CD4-positive, CD25-positive, alpha-beta regulatory T cell (primary cell): ENCODE data around the gene NTN1. TPM values are rescaled to one million over a fixed set of nuclear protein-coding genes. Genes with fewer than 3 reads are reported as not detected.

Experiments
- ATAC-seq, 2 donors: fragments of 150-1000 bp; cut with Tn5 transposase; one replicate each; pipeline ENCODE4 v1.10.0; 2021; ENCODE audit warnings: low read depth in 2 of 2, moderate number of reproducible peaks in 2 of 2, moderate library complexity in 1 of 2
- DNase-seq, 3 donors: peaks; one replicate each; pipeline versions ENCODE4 v3.0.0 to v3.0.0-alpha.2; 2012 to 2022; ENCODE audit warnings: mixed read lengths in 1 of 3
- H3K27ac ChIP-seq: one replicate; pipeline ENCODE4 v1.7.0; 2013; ENCODE audit warnings: mild to moderate bottlenecking, low read length; ENCODE audit not compliant: insufficient read depth, poor library complexity, severe bottlenecking
- H3K27me3 ChIP-seq: one replicate; pipeline ENCODE4 v1.7.0; 2013; ENCODE audit warnings: low read length; ENCODE audit not compliant: control insufficient read depth, insufficient read depth
- H3K36me3 ChIP-seq: one replicate; pipeline ENCODE4 v1.7.0; 2013; ENCODE audit warnings: mild to moderate bottlenecking, low read length, moderate library complexity; ENCODE audit not compliant: control insufficient read depth, insufficient read depth
- H3K4me1 ChIP-seq: 2 replicates; pipeline ENCODE4 v1.7.0; 2013; ENCODE audit warnings: mild to moderate bottlenecking, low read length; ENCODE audit not compliant: insufficient read depth, control insufficient read depth, poor library complexity, severe bottlenecking
- H3K4me3 ChIP-seq: one replicate; pipeline ENCODE4 v1.7.0; 2013; ENCODE audit warnings: low read depth, mild to moderate bottlenecking, low read length, moderate library complexity
- H3K9me3 ChIP-seq, 2 experiments: 1 replicate in 1 of 2; 2 replicates in 1 of 2; pipeline ENCODE4 v1.7.0; 2013; ENCODE audit warnings: low read length in 2 of 2, mild to moderate bottlenecking in 1 of 2, moderate library complexity in 1 of 2; ENCODE audit not compliant: control insufficient read depth in 2 of 2
- H3K27ac Mint-ChIP-seq, 3 donors: one replicate each; pipeline ENCODE4 v1.8.0; 2020 to 2022; ENCODE audit warnings: mild to moderate bottlenecking in 3 of 3, mixed read lengths in 3 of 3, moderate library complexity in 2 of 3
- H3K27me3 Mint-ChIP-seq: one replicate; pipeline ENCODE4 v1.8.0; 2022; ENCODE audit warnings: mild to moderate bottlenecking, mixed read lengths
- H3K36me3 Mint-ChIP-seq: one replicate; pipeline ENCODE4 v1.8.0; 2020; ENCODE audit warnings: mixed read lengths
- H3K4me1 Mint-ChIP-seq, 4 donors: one replicate each; pipeline ENCODE4 v1.8.0; 2020 to 2022; ENCODE audit warnings: mixed read lengths in 4 of 4, mild to moderate bottlenecking in 1 of 4
- H3K4me3 Mint-ChIP-seq, 4 donors: one replicate each; pipeline ENCODE4 v1.8.0; 2020 to 2022; ENCODE audit warnings: mild to moderate bottlenecking in 4 of 4, mixed read lengths in 4 of 4, moderate library complexity in 3 of 4
- H3K9me3 Mint-ChIP-seq, 7 donors: one replicate each; pipeline ENCODE4 v1.8.0; 2020 to 2022; ENCODE audit warnings: mixed read lengths in 7 of 7, mild to moderate bottlenecking in 3 of 7, moderate library complexity in 2 of 7
- polyA plus RNA-seq, 4 donors: library from polyadenylated mRNA; unstranded; fragments of 300-500 nt; fragmentation: Illumina TruSeq; gene quantifications; one replicate each; pipeline ENCODE4 v1.2.3, GENCODE V29; 2021
- total RNA-seq: library from RNA; stranded (reverse); gene quantifications from one replicate; pipeline ENCODE4 v1.2.3, GENCODE V29; 2022

NTN1 gene
- total and polyA plus RNA-seq, 5 donors from 2014 or later, result 0.03 TPM; not detected in 4

GRCh38 chr17:9132291-9132690 lies 111.0 kb downstream of the NTN1 start:
- no peaks in the 10 kb centered on the region for H3K9me3 Mint-ChIP-seq
- no peak overlapping the region for H3K4me3 Mint-ChIP-seq
- H3K27ac ChIP-seq, result no peak overlapping the region
- H3K4me1 ChIP-seq, result no peaks in the 10 kb centered on the region
- ATAC-seq (no peak), DNase-seq (no peak)
- H3K27me3 ChIP-seq, result no peaks in the 10 kb centered on the region
- H3K27ac Mint-ChIP-seq, result no peak overlapping the region
- no peaks in the 10 kb centered on the region for H3K36me3 Mint-ChIP-seq
- H3K27me3 Mint-ChIP-seq, result no peaks in the 10 kb centered on the region
- H3K4me1 Mint-ChIP-seq, result no peaks in the 10 kb centered on the region
- no peak overlapping the region for H3K4me3 ChIP-seq
- no peaks in the 10 kb centered on the region for H3K36me3 ChIP-seq
- H3K9me3 ChIP-seq, result no peaks in the 10 kb centered on the region

GRCh38 chr17:9132944-9133610 lies 111.8 kb downstream of the NTN1 start:
- no peak for DNase-seq
- Mint-ChIP-seq H3K4me1 (no peaks in the 10 kb centered on the region), H3K27ac (no peak overlapping the region), H3K36me3 (no peaks in the 10 kb centered on the region), H3K4me3 (no peak overlapping the region), H3K27me3 (no peaks in the 10 kb centered on the region), H3K9me3 (no peaks in the 10 kb centered on the region)
- Histone ChIP-seq H3K27ac (no peak overlapping the region), H3K9me3 (no peaks in the 10 kb centered on the region), H3K27me3 (no peaks in the 10 kb centered on the region), H3K4me3 (no peak overlapping the region), H3K4me1 (no peaks in the 10 kb centered on the region), H3K36me3 (no peaks in the 10 kb centered on the region)
- no peak for ATAC-seq

GRCh38 chr17:9138161-9138717 lies 116.9 kb downstream of the NTN1 start:
- Histone ChIP-seq H3K9me3 (no peaks in the 10 kb centered on the region), H3K4me3 (no peak overlapping the region), H3K27ac (no peak overlapping the region), H3K36me3 (no peaks in the 10 kb centered on the region), H3K27me3 (no peaks in the 10 kb centered on the region), H3K4me1 (no peaks in the 10 kb centered on the region)
- no peak for DNase-seq
- Mint-ChIP-seq H3K27ac (no peak overlapping the region), H3K36me3 (no peaks in the 10 kb centered on the region), H3K27me3 (no peaks in the 10 kb centered on the region), H3K4me3 (no peak overlapping the region), H3K4me1 (no peaks in the 10 kb centered on the region), H3K9me3 (no peaks in the 10 kb centered on the region)
- ATAC-seq, result no peak

- Mint-ChIP-seq H3K4me3 (no peak overlapping the region), H3K9me3 (no peaks in the 10 kb centered on the region), H3K27ac (no peak overlapping the region), H3K4me1 (no peaks in the 10 kb centered on the region), H3K27me3 (no peaks in the 10 kb centered on the region), H3K36me3 (no peaks in the 10 kb centered on the region)
- Histone ChIP-seq H3K27ac (no peak overlapping the region), H3K4me1 (no peaks in the 10 kb centered on the region), H3K9me3 (no peaks in the 10 kb centered on the region), H3K36me3 (no peaks in the 10 kb centered on the region), H3K4me3 (no peak overlapping the region), H3K27me3 (no peaks in the 10 kb centered on the region)
- ATAC-seq, result no peak
- no peak for DNase-seq
Measured at GRCh38 chr17:9139695-9140094, 118.4 kb downstream of the NTN1 start.

- no peak for ATAC-seq
- Histone ChIP-seq H3K4me3 (no peak overlapping the region), H3K9me3 (no peaks in the 10 kb centered on the region), H3K36me3 (no peaks in the 10 kb centered on the region), H3K27me3 (no peaks in the 10 kb centered on the region), H3K4me1 (no peaks in the 10 kb centered on the region), H3K27ac (no peak overlapping the region)
- H3K9me3 Mint-ChIP-seq, result no peaks in the 10 kb centered on the region
- H3K27ac Mint-ChIP-seq, result no peak overlapping the region
- no peaks in the 10 kb centered on the region for H3K27me3 Mint-ChIP-seq
- no peak overlapping the region for H3K4me3 Mint-ChIP-seq
- no peaks in the 10 kb centered on the region for H3K4me1 Mint-ChIP-seq
- DNase-seq, result no peak
- no peaks in the 10 kb centered on the region for H3K36me3 Mint-ChIP-seq
Measured at GRCh38 chr17:9140550-9141424, 119.5 kb downstream of the NTN1 start.

- Mint-ChIP-seq H3K9me3 (no peaks in the 10 kb centered on the region), H3K36me3 (no peaks in the 10 kb centered on the region), H3K4me3 (no peak overlapping the region), H3K27ac (no peak overlapping the region), H3K27me3 (no peaks in the 10 kb centered on the region), H3K4me1 (no peaks in the 10 kb centered on the region)
- Histone ChIP-seq H3K27ac (no peak overlapping the region), H3K27me3 (no peaks in the 10 kb centered on the region), H3K9me3 (no peaks in the 10 kb centered on the region), H3K4me1 (no peaks in the 10 kb centered on the region), H3K36me3 (no peaks in the 10 kb centered on the region), H3K4me3 (no peak overlapping the region)
- DNase-seq (no peak), ATAC-seq (no peak)
Measured at GRCh38 chr17:9141425-9141753, 120.1 kb downstream of the NTN1 start.

GRCh38 chr17:9142772-9143494 lies 121.6 kb downstream of the NTN1 start:
- no peak for ATAC-seq
- Mint-ChIP-seq H3K9me3 (peaks cover 0 to under 1% (median 0%) of the 10 kb centered on the region in 7 donors), H3K27ac (no peak overlapping the region), H3K4me3 (no peak overlapping the region), H3K36me3 (no peaks in the 10 kb centered on the region), H3K27me3 (no peaks in the 10 kb centered on the region), H3K4me1 (no peaks in the 10 kb centered on the region)
- Histone ChIP-seq H3K27ac (no peak overlapping the region), H3K4me1 (no peaks in the 10 kb centered on the region), H3K27me3 (no peaks in the 10 kb centered on the region), H3K4me3 (no peak overlapping the region), H3K9me3 (no peaks in the 10 kb centered on the region), H3K36me3 (no peaks in the 10 kb centered on the region)
- no peak for DNase-seq
